BLaER1 treated with 17β-estradiol and CSF1 and Interleukin-3, amounts not matched to agents 10 nM and 100 nM (cell line): Measurements from ENCODE around the gene SRGAP3.

ENCODE experiments used
- H3K27ac ChIP-seq, 11 experiments: shearing (Covaris generic); formaldehyde crosslinking; 2 replicates each; pipeline ENCODE4 v1.8.1; 2022
- H3K27me3 ChIP-seq, 11 experiments: shearing (Covaris generic); formaldehyde crosslinking; 2 replicates each; pipeline ENCODE4 v1.8.1; 2022
- H3K36me3 ChIP-seq, 11 experiments: shearing (Covaris generic); formaldehyde crosslinking; 2 replicates each; pipeline ENCODE4 v1.8.1; 2022
- H3K4me1 ChIP-seq, 10 experiments: shearing (Covaris generic); formaldehyde crosslinking; 2 replicates each; pipeline ENCODE4 v1.8.1; 2022
- H3K4me2 ChIP-seq, 11 experiments: shearing (Covaris generic); formaldehyde crosslinking; 2 replicates each; pipeline ENCODE4 v1.8.1; 2022
- H3K4me3 ChIP-seq, 10 experiments: shearing (Covaris generic); formaldehyde crosslinking; 2 replicates each; pipeline ENCODE4 v1.8.1; 2022
- H3K9ac ChIP-seq, 11 experiments: shearing (Covaris generic); formaldehyde crosslinking; 2 replicates each; pipeline ENCODE4 v1.8.1; 2022
- H3K9me3 ChIP-seq, 11 experiments: shearing (Covaris generic); formaldehyde crosslinking; replicated peaks in 1 of 11; 2 replicates each; pipeline ENCODE4 v1.8.1; 2022
- H4K20me1 ChIP-seq, 11 experiments: shearing (Covaris generic); formaldehyde crosslinking; 2 replicates each; pipeline ENCODE4 v1.8.1; 2022
- Cebpa-rat ChIP-seq, 11 experiments: shearing (Covaris generic); IDR thresholded peaks; 2 replicates each; pipeline ENCODE4 v1.8.1; 2022

SRGAP3 gene

DNA sequence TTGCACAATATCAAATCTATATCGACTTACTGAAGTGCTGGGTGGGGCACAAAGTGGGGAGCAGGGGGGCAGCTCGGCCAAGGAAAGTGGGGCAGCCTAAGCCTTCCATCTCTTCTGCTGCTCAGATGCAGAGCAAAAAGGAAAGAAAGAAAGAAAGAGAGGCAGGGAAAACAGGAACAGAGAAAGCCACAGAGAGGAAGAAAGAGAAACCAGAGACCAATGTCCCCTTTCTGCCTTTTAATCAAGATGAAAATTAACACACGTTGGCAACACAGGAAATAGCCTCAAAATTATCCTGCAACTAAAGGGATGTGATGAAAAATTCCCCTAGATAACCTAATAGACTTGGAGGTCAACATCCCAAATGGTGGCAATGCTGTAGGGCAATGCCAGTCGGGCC lies 214.0 kb downstream of the SRGAP3 start:
- Histone ChIP-seq H3K4me2 (peak overlapping the region; percentile 31 to 90 (median 56)), H3K9me3 (no peaks in the 10 kb centered on the region; a peak in 1 of 22 replicates), H3K36me3 (no peaks in the 10 kb centered on the region), H3K4me3 (no peak overlapping the region), H3K27ac (peak overlapping the region in 5 of 11 experiments; percentile 5 to 36 (median 9); a peak in 8 of 22 replicates), H3K9ac (no peak overlapping the region), H3K4me1 (peaks cover 25 to 55% (median 48%) of the 10 kb centered on the region in 10 experiments), H4K20me1 (no peaks in the 10 kb centered on the region; a peak in 1 of 22 replicates), H3K27me3 (no peaks in the 10 kb centered on the region)
- no peak for TF ChIP-seq Cebpa-rat (IDR thresholded peaks at IDR 0.05)

GRCh38 chr3:9033867-9034266 lies 215.6 kb downstream of the SRGAP3 start:
- TF ChIP-seq Cebpa-rat (IDR thresholded peaks at IDR 0.05), result no peak
- H3K4me1 ChIP-seq, result peaks cover 25 to 55% (median 48%) of the 10 kb centered on the region in 10 experiments
- H4K20me1 ChIP-seq, result no peaks in the 10 kb centered on the region; a peak in 1 of 22 replicates
- H3K9me3 ChIP-seq, result no peaks in the 10 kb centered on the region; a peak in 1 of 22 replicates
- H3K9ac ChIP-seq, result no peak overlapping the region
- H3K27ac ChIP-seq, result no peak overlapping the region
- H3K4me3 ChIP-seq, result no peak overlapping the region
- H3K4me2 ChIP-seq, result no peak overlapping the region
- H3K27me3 ChIP-seq, result no peaks in the 10 kb centered on the region
- H3K36me3 ChIP-seq, result no peaks in the 10 kb centered on the region

DNA sequence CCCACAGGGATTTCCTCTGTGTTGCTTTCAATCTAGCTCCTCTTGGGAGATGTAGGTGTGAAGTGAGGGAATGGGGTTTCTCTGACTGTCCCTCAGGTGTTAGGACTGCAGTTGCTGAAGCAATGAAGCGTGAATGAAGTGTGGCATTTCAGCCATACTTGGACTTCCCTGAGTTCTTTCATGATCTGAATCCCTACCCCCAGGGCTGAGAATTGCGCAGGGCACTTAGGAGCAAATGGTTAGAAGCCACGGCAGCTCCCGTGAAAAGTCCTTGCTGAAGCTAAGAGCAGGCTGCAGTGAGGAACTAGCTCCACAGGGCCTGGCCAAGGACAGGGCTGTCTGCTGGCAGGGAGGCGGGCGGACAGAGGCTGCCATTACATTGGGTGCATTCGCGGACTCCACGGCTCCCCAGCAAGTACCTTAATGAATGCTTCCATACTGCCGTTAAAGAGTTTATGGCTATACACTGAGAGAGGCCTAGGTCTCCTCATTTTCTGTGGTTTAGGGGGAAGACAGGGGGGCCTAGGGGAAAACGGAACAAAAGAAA lies 217.1 kb downstream of the SRGAP3 start:
- Histone ChIP-seq H3K4me2 (peak overlapping the region; percentile 21 to 79 (median 58)), H3K4me1 (peaks cover 25 to 48% (median 41%) of the 10 kb centered on the region in 10 experiments), H3K9me3 (no peaks in the 10 kb centered on the region; a peak in 1 of 22 replicates), H4K20me1 (no peaks in the 10 kb centered on the region; a peak in 1 of 22 replicates), H3K9ac (no peak overlapping the region), H3K36me3 (no peaks in the 10 kb centered on the region), H3K4me3 (no peak overlapping the region), H3K27ac (no peak overlapping the region), H3K27me3 (no peaks in the 10 kb centered on the region)
- no peak for TF ChIP-seq Cebpa-rat (IDR thresholded peaks at IDR 0.05)

GRCh38 chr3:9030034-9030433 lies 219.4 kb downstream of the SRGAP3 start:
- Histone ChIP-seq H3K4me3 (no peak overlapping the region), H3K36me3 (peaks cover 0 to 4% (median 0%) of the 10 kb centered on the region in 11 experiments; a peak in 4 of 22 replicates), H3K4me2 (no peak overlapping the region), H3K27me3 (no peaks in the 10 kb centered on the region), H4K20me1 (no peaks in the 10 kb centered on the region; a peak in 1 of 22 replicates), H3K27ac (no peak overlapping the region), H3K9ac (no peak overlapping the region), H3K9me3 (no peaks in the 10 kb centered on the region), H3K4me1 (peaks cover 15 to 25% (median 19%) of the 10 kb centered on the region in 10 experiments)
- TF ChIP-seq Cebpa-rat (IDR thresholded peaks at IDR 0.05), result no peak

- Histone ChIP-seq H3K27ac (no peak overlapping the region), H3K4me3 (no peak overlapping the region), H3K9me3 (no peaks in the 10 kb centered on the region), H3K4me2 (no peak overlapping the region), H3K9ac (no peak overlapping the region), H4K20me1 (no peaks in the 10 kb centered on the region; a peak in 1 of 22 replicates), H3K36me3 (peaks cover 0 to 23% (median 0%) of the 10 kb centered on the region in 11 experiments; a peak in 5 of 22 replicates), H3K4me1 (peaks cover 13 to 16% (median 15%) of the 10 kb centered on the region in 10 experiments), H3K27me3 (no peaks in the 10 kb centered on the region)
- TF ChIP-seq Cebpa-rat (IDR thresholded peaks at IDR 0.05), result no peak
Observed at GRCh38 chr3:9028134-9028533, 221.3 kb downstream of the SRGAP3 start.

- Histone ChIP-seq H3K4me3 (no peak overlapping the region), H3K36me3 (peaks cover 0 to 27% (median 0%) of the 10 kb centered on the region in 11 experiments; a peak in 5 of 22 replicates), H3K27ac (no peak overlapping the region), H3K4me2 (no peak overlapping the region), H4K20me1 (no peaks in the 10 kb centered on the region), H3K9ac (no peak overlapping the region), H3K4me1 (no peaks in the 10 kb centered on the region), H3K27me3 (no peaks in the 10 kb centered on the region), H3K9me3 (no peaks in the 10 kb centered on the region)
- TF ChIP-seq Cebpa-rat (IDR thresholded peaks at IDR 0.05), result no peak
Observed at GRCh38 chr3:9026320-9027045, 223.0 kb downstream of the SRGAP3 start.

GRCh38 chr3:9024341-9024740 lies 225.1 kb downstream of the SRGAP3 start:
- no peaks in the 10 kb centered on the region for H3K9me3 ChIP-seq
- no peak overlapping the region for H3K4me3 ChIP-seq
- H4K20me1 ChIP-seq, result no peaks in the 10 kb centered on the region
- peaks cover 0 to 36% (median 0%) of the 10 kb centered on the region in 11 experiments; a peak in 5 of 22 replicates for H3K36me3 ChIP-seq
- H3K4me2 ChIP-seq, result no peak overlapping the region
- H3K27me3 ChIP-seq, result no peaks in the 10 kb centered on the region
- H3K4me1 ChIP-seq, result no peaks in the 10 kb centered on the region
- H3K27ac ChIP-seq, result no peak overlapping the region
- H3K9ac ChIP-seq, result no peak overlapping the region
- no peak for TF ChIP-seq Cebpa-rat (IDR thresholded peaks at IDR 0.05)

DNA sequence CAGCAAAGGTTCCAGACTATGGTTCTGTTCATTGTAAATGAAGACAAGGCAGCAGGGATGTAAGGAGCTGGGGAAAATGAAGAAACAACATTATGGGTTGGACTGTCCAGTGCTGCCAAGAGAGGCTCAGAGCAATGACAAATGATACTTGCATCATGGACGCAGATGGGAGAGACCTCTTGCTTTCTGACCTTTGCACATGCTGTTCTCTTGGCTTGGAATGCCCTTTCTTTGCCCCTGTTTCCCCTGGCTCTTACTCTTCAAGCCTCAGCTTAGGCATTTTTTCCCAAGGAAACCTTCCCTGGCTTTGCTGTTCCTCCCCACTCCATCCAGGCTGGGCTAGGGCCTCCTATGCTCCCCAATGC lies 226.2 kb downstream of the SRGAP3 start:
- no peak overlapping the region for H3K9ac ChIP-seq
- H3K4me1 ChIP-seq, result peaks cover 0 to 6% (median 0%) of the 10 kb centered on the region in 10 experiments; a peak in 1 of 20 replicates
- no peaks in the 10 kb centered on the region for H3K27me3 ChIP-seq
- H3K9me3 ChIP-seq, result no peaks in the 10 kb centered on the region
- H3K4me2 ChIP-seq, result no peak overlapping the region
- no peak overlapping the region for H3K27ac ChIP-seq
- no peak for TF ChIP-seq Cebpa-rat (IDR thresholded peaks at IDR 0.05)
- no peak overlapping the region for H3K4me3 ChIP-seq
- H3K36me3 ChIP-seq, result peaks cover 0 to 36% (median 0%) of the 10 kb centered on the region in 11 experiments; a peak in 5 of 22 replicates
- no peaks in the 10 kb centered on the region for H4K20me1 ChIP-seq

DNA sequence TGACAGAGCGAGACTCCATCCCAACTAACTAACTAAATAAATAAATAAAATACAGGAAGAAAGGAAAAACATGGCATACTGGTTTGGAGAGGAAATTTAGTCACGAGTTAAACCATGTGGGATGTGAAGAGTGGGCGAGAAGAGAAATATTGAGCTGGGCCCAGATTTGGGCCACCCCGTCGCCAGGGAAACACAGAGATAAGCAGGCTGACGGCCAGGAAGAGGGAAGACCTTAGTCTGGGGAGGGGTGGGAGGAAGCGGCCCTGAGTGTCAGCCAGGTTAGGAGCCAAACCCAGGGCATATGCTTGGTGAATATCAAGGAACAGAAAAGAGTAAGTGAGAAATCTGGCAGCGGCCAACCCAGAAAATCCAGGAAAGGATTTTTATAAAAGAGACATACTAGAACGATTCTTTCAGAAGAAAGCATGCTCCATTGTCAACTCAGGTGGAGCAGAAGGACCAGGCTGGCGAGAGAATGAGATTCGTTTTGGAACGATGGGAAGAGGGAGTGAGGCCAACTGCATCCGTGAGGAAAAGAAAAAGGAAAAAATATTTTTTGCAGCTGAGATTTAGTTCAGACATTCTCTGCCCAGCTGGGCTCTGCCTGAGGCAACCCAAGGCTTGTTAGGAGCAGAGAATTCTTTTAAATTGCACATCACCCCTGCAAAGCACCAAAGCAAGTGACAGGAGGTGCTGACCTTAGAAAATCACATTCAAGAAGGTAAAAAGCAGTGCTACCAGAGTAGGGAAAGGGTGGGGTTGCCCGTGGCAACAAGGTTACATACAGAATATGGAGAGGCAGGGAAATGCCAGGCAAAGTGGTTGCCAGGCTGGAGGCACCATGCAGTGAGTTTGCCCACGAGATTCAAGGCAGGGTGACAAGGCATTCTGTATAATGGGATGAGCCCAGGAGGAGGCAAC lies 226.9 kb downstream of the SRGAP3 start:
- Histone ChIP-seq H4K20me1 (no peaks in the 10 kb centered on the region), H3K27me3 (no peaks in the 10 kb centered on the region), H3K4me3 (no peak overlapping the region), H3K9ac (no peak overlapping the region), H3K36me3 (peaks cover 0 to 36% (median 0%) of the 10 kb centered on the region in 11 experiments; a peak in 5 of 22 replicates), H3K9me3 (no peaks in the 10 kb centered on the region), H3K4me2 (no peak overlapping the region), H3K27ac (no peak overlapping the region), H3K4me1 (peaks cover 0 to 8% (median 0%) of the 10 kb centered on the region in 10 experiments; a peak in 1 of 20 replicates)
- no peak for TF ChIP-seq Cebpa-rat (IDR thresholded peaks at IDR 0.05)
